Measurements from ENCODE around the gene MNS1.

The MNS1 gene

GRCh38 chr15:56473017-56473416, 8.1 kb upstream of the MNS1 start:
- no peak for DNase-seq
- TF ChIP-seq CTCF (IDR thresholded peaks at IDR 0.05; ENCODE audit: low read depth, low read length, missing control alignments): no peak
- no peaks in the 10 kb centered on the region for H3K36me3 ChIP-seq (replicated peaks)
- no peak overlapping the region for H3K4me3 ChIP-seq (ENCODE audit: low read depth, low read length)
- in situ Hi-C loops (cut with HindIII; ENCODE audit: low pct_ligation_motif_present, low sequenced_read_pairs): no loop called here
- H3K27ac ChIP-seq: no peak overlapping the region
- H3K27me3 ChIP-seq (replicated peaks): no peaks in the 10 kb centered on the region

- no peak for TF ChIP-seq CTCF (IDR thresholded peaks at IDR 0.05; ENCODE audit: low read depth, low read length, missing control alignments)
- no peaks in the 10 kb centered on the region for H3K27me3 ChIP-seq (replicated peaks)
- no peak overlapping the region for H3K4me3 ChIP-seq (ENCODE audit: low read depth, low read length)
- no peak overlapping the region for H3K27ac ChIP-seq
- no peak for DNase-seq
- no peaks in the 10 kb centered on the region for H3K36me3 ChIP-seq (replicated peaks)
- in situ Hi-C loops (cut with HindIII; ENCODE audit: low pct_ligation_motif_present, low sequenced_read_pairs): no loop called here
These were observed 7.3 kb upstream of the MNS1 start for GRCh38 chr15:56472278-56472677.

GRCh38 chr15:56471440-56472069, 6.6 kb upstream of the MNS1 start:
- H3K4me3 ChIP-seq (ENCODE audit: low read depth, low read length): no peak overlapping the region
- no peak for TF ChIP-seq CTCF (IDR thresholded peaks at IDR 0.05; ENCODE audit: low read depth, low read length, missing control alignments)
- in situ Hi-C loops (cut with HindIII; ENCODE audit: low pct_ligation_motif_present, low sequenced_read_pairs): no loop called here

GRCh38 chr15:56469483-56469882, 4.5 kb upstream of the MNS1 start:
- H3K4me3 ChIP-seq (ENCODE audit: low read depth, low read length): no peak overlapping the region
- no peak for DNase-seq
- H3K36me3 ChIP-seq (replicated peaks): no peaks in the 10 kb centered on the region
- in situ Hi-C loops (cut with HindIII; ENCODE audit: low pct_ligation_motif_present, low sequenced_read_pairs): no loop called here
- H3K27ac ChIP-seq: no peak overlapping the region
- no peak for TF ChIP-seq CTCF (IDR thresholded peaks at IDR 0.05; ENCODE audit: low read depth, low read length, missing control alignments)
- no peaks in the 10 kb centered on the region for H3K27me3 ChIP-seq (replicated peaks)

More at GRCh38 chr15:56471440-56472069, 6.6 kb upstream of the MNS1 start:
- H3K36me3 ChIP-seq (replicated peaks): no peaks in the 10 kb centered on the region
- H3K27me3 ChIP-seq (replicated peaks): no peaks in the 10 kb centered on the region
- H3K27ac ChIP-seq: no peak overlapping the region
- no peak for DNase-seq

- no peak overlapping the region for H3K4me3 ChIP-seq (ENCODE audit: low read depth, low read length)
- TF ChIP-seq CTCF (IDR thresholded peaks at IDR 0.05; ENCODE audit: low read depth, low read length, missing control alignments): no peak
- H3K27me3 ChIP-seq (replicated peaks): no peaks in the 10 kb centered on the region
- DNase-seq: no peak
- no peaks in the 10 kb centered on the region for H3K36me3 ChIP-seq (replicated peaks)
- in situ Hi-C loops (cut with HindIII; ENCODE audit: low pct_ligation_motif_present, low sequenced_read_pairs): no loop called here
- no peak overlapping the region for H3K27ac ChIP-seq
These were observed 3.5 kb upstream of the MNS1 start for GRCh38 chr15:56468401-56468800.

GRCh38 chr15:56467616-56468015, 2.7 kb upstream of the MNS1 start:
- DNase-seq: no peak
- no peaks in the 10 kb centered on the region for H3K36me3 ChIP-seq (replicated peaks)
- H3K4me3 ChIP-seq (ENCODE audit: low read depth, low read length): no peak overlapping the region
- no peak for TF ChIP-seq CTCF (IDR thresholded peaks at IDR 0.05; ENCODE audit: low read depth, low read length, missing control alignments)
- H3K27ac ChIP-seq: no peak overlapping the region
- in situ Hi-C loops (cut with HindIII; ENCODE audit: low pct_ligation_motif_present, low sequenced_read_pairs): no loop called here
- no peaks in the 10 kb centered on the region for H3K27me3 ChIP-seq (replicated peaks)
